Kasumi-1 (cell line): ENCODE data around the gene MMAB.

Experiments
- DNase-seq, 2 experiments: peaks; one replicate each; lab custom pipeline; 2025; lab: John Stamatoyannopoulos, UW

MMAB gene

DNA sequence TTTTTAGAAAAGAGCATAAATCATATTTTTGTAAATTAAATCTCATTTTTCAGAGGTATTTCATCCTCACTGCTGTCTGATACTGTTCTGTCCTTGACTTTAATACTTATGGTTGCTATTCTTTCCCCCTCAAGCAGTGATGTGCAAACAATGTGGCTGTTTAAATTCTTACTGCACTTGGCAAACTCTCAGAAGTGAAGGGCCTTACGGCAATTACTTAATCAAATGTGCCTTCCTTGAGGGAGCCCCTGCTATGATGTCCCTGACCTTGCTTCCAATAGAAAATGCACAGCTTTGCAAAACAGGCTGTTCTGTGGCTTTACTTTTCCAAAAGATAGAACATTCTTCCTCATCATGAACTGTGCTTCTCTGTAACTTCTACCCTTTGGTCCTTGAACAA is 60.7 kb downstream of the MMAB start:
- no peak for DNase-seq

DNA sequence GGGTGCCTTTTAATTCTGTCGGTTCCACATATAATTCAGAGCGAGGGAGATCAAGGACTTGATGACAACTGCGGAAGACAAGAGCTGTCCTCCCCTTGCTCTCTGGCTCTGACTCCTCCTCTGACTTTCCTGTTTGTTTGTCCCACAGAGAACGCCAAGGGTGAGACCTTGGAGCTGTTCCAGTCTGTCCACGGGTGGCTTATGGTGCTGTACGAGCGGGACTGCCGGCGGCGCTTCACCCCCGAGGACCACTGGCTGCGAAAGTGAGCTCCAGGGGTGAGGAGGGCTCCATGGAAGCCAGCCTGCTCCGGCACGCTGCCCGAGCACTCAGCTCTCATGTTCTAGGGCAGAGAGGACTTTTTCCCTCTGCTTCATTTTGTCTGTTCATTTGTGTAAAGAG is 63.1 kb downstream of the MMAB start:
- no peak for DNase-seq

DNA sequence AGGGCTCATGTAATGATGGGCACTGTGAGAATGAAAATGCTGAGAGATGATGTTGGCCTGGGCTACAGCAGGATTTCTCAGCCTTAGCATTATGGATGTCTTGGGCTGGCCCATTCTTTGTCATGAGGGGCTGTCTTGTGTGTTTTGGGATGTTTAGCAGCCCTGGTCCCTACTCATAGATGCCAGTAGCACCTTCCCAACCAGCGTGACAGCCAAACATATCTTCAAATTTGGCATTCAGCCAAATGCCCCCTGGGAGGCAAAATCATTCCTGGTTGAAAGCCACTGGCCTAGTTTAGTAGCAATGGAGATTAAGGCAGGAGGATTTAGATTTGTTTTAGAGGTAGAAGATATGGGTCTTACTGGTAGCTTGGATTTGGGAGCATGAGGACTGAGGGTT is 69.2 kb downstream of the MMAB start:
- no peak for DNase-seq
